ENCODE results near the gene SVIL. TPM values are rescaled to one million over a fixed set of nuclear protein-coding genes. Genes with fewer than 3 reads are reported as not detected.

SVIL gene
- polyA plus RNA-seq, 1 donor from 2014 or later, result 7.3 TPM

GRCh38 chr10:29604291-29604825, 30.4 kb downstream of the SVIL start:
- H3K9me3 ChIP-seq (ENCODE audit: low read length), result no peaks in the 10 kb centered on the region

GRCh38 chr10:29603223-29603896, 31.4 kb downstream of the SVIL start:
- H3K4me2 ChIP-seq (ENCODE audit: low read length), result no peak overlapping the region
- no peaks in the 10 kb centered on the region for H4K20me1 ChIP-seq (ENCODE audit: insufficient read depth)
- no peak overlapping the region for H2AFZ ChIP-seq (ENCODE audit: low read depth, low read length)
- H3K9me2 ChIP-seq (ENCODE audit: insufficient read depth, low read length), result no peaks in the 10 kb centered on the region
- no peaks in the 10 kb centered on the region for H3F3A ChIP-seq (ENCODE audit: insufficient read depth, low read length, poor library complexity, severe bottlenecking)
- no peak overlapping the region for H3K27ac ChIP-seq (ENCODE audit: low read length)
- H3K36me3 ChIP-seq (ENCODE audit: insufficient read depth, low read length), result no peaks in the 10 kb centered on the region
- H3K27me3 ChIP-seq (ENCODE audit: insufficient read depth, low read depth, low read length), result no peaks in the 10 kb centered on the region
- no peak overlapping the region for H3K9ac ChIP-seq (ENCODE audit: low read length)
- H3K4me3 ChIP-seq (ENCODE audit: low read length), result no peak overlapping the region
- H3K79me2 ChIP-seq (replicated peaks; ENCODE audit: insufficient read depth, low read length), result no peaks in the 10 kb centered on the region
- no peaks in the 10 kb centered on the region for H3K9me3 ChIP-seq (ENCODE audit: low read length)
- TF ChIP-seq CTCF (IDR thresholded peaks at IDR 0.05; ENCODE audit: poor library complexity, severe bottlenecking), result no peak
- no peak for TF ChIP-seq REST (IDR thresholded peaks at IDR 0.05; ENCODE audit: borderline replicate concordance)
- TF ChIP-seq MXI1 (conservative IDR thresholded peaks at IDR 0.05; ENCODE audit: poor library complexity, severe bottlenecking), result no peak
- no peak for TF ChIP-seq EZH2 (IDR thresholded peaks at IDR 0.05; ENCODE audit: borderline replicate concordance, insufficient read depth, low read length, poor library complexity, severe bottlenecking)

More at GRCh38 chr10:29604291-29604825, 30.4 kb downstream of the SVIL start:
- no peaks in the 10 kb centered on the region for H3K79me2 ChIP-seq (replicated peaks; ENCODE audit: insufficient read depth, low read length)
- no peak overlapping the region for H3K9ac ChIP-seq (ENCODE audit: low read length)
- no peaks in the 10 kb centered on the region for H3K36me3 ChIP-seq (ENCODE audit: insufficient read depth, low read length)
- no peak overlapping the region for H3K27ac ChIP-seq (ENCODE audit: low read length)
- H3K4me3 ChIP-seq (ENCODE audit: low read length), result no peak overlapping the region
- no peaks in the 10 kb centered on the region for H4K20me1 ChIP-seq (ENCODE audit: insufficient read depth)
- no peaks in the 10 kb centered on the region for H3F3A ChIP-seq (ENCODE audit: insufficient read depth, low read length, poor library complexity, severe bottlenecking)
- H3K9me2 ChIP-seq (ENCODE audit: insufficient read depth, low read length), result no peaks in the 10 kb centered on the region
- H3K4me2 ChIP-seq (ENCODE audit: low read length), result no peak overlapping the region
- no peak overlapping the region for H2AFZ ChIP-seq (ENCODE audit: low read depth, low read length)
- TF ChIP-seq POLR2AphosphoS5 (IDR thresholded peaks at IDR 0.05), result no peak
- no peak for TF ChIP-seq EP300 (conservative IDR thresholded peaks at IDR 0.05; ENCODE audit: poor library complexity, severe bottlenecking)
- no peak for TF ChIP-seq EZH2 (IDR thresholded peaks at IDR 0.05; ENCODE audit: borderline replicate concordance, insufficient read depth, low read length, poor library complexity, severe bottlenecking)
- TF ChIP-seq RAD21 (conservative IDR thresholded peaks at IDR 0.05), result no peak
- TF ChIP-seq CTCF (IDR thresholded peaks at IDR 0.05; ENCODE audit: poor library complexity, severe bottlenecking), result no peak
- no peak for TF ChIP-seq REST (IDR thresholded peaks at IDR 0.05; ENCODE audit: borderline replicate concordance)
- TF ChIP-seq MXI1 (conservative IDR thresholded peaks at IDR 0.05; ENCODE audit: poor library complexity, severe bottlenecking), result no peak
- no peak for TF ChIP-seq SMC3 (conservative IDR thresholded peaks at IDR 0.05; ENCODE audit: poor library complexity)
- no peak for TF ChIP-seq TAF1 (IDR thresholded peaks at IDR 0.05; ENCODE audit: low read depth)
- no peaks in the 10 kb centered on the region for H3K27me3 ChIP-seq (ENCODE audit: insufficient read depth, low read depth, low read length)
